Right atrium auricular region (tissue), 2 donors: ENCODE measurements around the gene DYNLT2B. TPM values are rescaled to one million over a fixed set of nuclear protein-coding genes. Genes with fewer than 3 reads are reported as not detected.
A peak's percentile ranks its signal among the peaks of the same experiment; 100 is the strongest.
"Not testable (repeated sequence)": the region's sequence is repeated elsewhere in the genome, so short reads cannot be mapped to it uniquely, and the experiment has no call there.

Source experiments
- DNase-seq: peaks from one replicate; pipeline ENCODE4 v3.0.0-alpha.2; 2019; ENCODE audit warnings: low spot score
- H3K27ac ChIP-seq, 2 donors: fragments of 200-600 bp; sonication (generic); 1 replicate in 1 of 2; 2 replicates in 1 of 2; pipeline ENCODE4 v1.5.1; 2016 to 2019
- H3K27me3 ChIP-seq, 2 donors: fragments of 200-600 bp; sonication (generic); one replicate each; pipeline versions ENCODE4 v1.5.1 to v1.6.0; 2017 to 2019
- H3K36me3 ChIP-seq: fragments of 200-600 bp; sonication (generic); one replicate; pipeline ENCODE4 v1.5.1; 2016
- H3K4me1 ChIP-seq, 2 donors: fragments of 200-600 bp; sonication (generic); one replicate each; pipeline versions ENCODE4 v1.5.1 to v1.6.0; 2017 to 2019
- H3K4me3 ChIP-seq, 2 donors: fragments of 200-600 bp; sonication (generic); 1 replicate in 1 of 2; 2 replicates in 1 of 2; pipeline ENCODE4 v1.5.1; 2017 to 2019; ENCODE audit warnings: mild to moderate bottlenecking in 1 of 2, moderate library complexity in 1 of 2
- H3K9me3 ChIP-seq, 2 donors: fragments of 200-600 bp; sonication (generic); one replicate each; pipeline ENCODE4 v1.5.1; 2019
- total RNA-seq, 2 donors: library from RNA; depleted of rRNA; stranded (reverse); fragments of >200 nt; gene quantifications; one replicate each; pipeline ENCODE4 v1.1.0, GENCODE V29; 2016
- TF ChIP-seq, protein P1 (sequence below), 2 donors: fragments of 200-600 bp; sonication (generic); IDR thresholded peaks; one replicate each; pipeline ENCODE4 v1.5.1; 2019; ENCODE audit warnings: antibody characterized with exemption in 2 of 2

Gene DYNLT2B
- 1 to 10 TPM; 4.3 to 6.3 TPM for total RNA-seq

DNA sequence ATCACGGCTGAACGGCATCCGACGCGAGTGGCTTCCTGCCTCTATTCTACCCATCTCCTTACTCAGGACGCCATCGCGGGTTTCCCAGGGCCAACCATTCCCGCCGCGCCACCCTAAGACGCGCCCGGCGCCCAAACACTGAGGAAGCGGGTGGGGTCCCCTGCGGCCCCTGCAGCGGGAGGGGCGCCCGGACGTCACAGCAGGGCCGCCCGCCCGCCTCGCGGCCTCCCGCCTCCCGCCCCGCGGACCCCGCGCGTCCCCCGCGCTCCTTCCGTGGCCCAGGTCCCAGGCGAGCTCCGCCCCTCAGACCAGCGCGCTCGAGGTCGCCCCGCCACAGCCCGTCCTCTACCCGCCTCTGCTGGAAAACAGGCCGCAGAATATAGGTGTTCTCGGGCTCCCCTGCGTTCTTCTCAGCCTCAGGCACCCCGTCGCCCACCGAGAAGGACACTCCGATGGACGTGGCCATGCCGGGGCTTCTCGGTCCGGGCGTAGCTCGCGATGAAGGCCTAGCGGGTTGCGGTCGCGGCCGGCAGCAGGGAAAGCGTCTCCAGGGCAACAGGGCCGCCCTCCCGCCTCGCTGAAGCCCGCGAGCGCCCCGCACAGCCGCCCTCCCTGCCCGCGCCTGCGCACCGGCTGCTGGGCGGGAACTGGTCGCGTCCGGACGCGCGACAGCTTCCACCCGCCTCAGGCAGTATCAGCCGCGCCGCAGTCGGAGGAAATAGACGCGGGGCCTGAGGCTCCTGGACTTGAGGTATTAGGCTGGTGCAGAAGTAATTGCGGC, at the start of gene DYNLT2B:
Gene DYNLT2B (minus strand): TSS at position 554 of the 781 bp plus-strand sequence. CDS start 88 bp downstream, at position 466.
- Histone ChIP-seq H3K27me3 (no peaks in the 10 kb centered on the region), H3K9me3 (no peaks in the 10 kb centered on the region), H3K27ac (peak within 1 kb of the TSS; percentile 90 to 96), H3K4me3 (peak within 1 kb of the TSS; percentile 82 to 90), H3K4me1 (no peaks in the 10 kb centered on the region), H3K36me3 (no peaks in the 10 kb centered on the region)
- DNase-seq = peak; percentile 81
- TF ChIP-seq, protein P1, sequence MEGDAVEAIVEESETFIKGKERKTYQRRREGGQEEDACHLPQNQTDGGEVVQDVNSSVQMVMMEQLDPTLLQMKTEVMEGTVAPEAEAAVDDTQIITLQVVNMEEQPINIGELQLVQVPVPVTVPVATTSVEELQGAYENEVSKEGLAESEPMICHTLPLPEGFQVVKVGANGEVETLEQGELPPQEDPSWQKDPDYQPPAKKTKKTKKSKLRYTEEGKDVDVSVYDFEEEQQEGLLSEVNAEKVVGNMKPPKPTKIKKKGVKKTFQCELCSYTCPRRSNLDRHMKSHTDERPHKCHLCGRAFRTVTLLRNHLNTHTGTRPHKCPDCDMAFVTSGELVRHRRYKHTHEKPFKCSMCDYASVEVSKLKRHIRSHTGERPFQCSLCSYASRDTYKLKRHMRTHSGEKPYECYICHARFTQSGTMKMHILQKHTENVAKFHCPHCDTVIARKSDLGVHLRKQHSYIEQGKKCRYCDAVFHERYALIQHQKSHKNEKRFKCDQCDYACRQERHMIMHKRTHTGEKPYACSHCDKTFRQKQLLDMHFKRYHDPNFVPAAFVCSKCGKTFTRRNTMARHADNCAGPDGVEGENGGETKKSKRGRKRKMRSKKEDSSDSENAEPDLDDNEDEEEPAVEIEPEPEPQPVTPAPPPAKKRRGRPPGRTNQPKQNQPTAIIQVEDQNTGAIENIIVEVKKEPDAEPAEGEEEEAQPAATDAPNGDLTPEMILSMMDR (IDR thresholded peaks at IDR 0.05) = peak in 1 of 2 donors; percentile 22

DNA sequence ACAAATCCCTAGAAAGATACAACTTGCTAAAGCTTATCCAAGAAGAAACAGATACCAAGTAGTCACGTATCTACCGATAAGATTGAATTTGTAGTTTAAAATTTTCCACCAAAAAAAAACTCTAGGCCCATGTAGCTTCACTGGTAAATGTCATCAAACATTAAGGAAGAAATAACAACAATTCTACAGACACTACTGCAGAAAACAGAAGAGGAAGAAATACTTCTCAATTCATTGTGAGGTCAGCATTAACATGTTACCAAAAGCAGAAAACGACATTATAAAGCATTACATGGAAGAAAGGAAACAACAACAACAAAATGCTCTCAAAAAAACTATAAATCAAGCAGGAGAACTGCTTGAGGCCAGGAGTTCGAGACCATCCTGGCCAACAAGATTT, 47.7 kb upstream of the DYNLT2B start:
- H3K27me3 ChIP-seq = no peaks in the 10 kb centered on the region
- H3K27ac ChIP-seq = no peak overlapping the region
- TF ChIP-seq, protein P1 (IDR thresholded peaks at IDR 0.05) = no peak
- DNase-seq = no peak
- no peaks in the 10 kb centered on the region for H3K9me3 ChIP-seq
- H3K4me1 ChIP-seq = no peaks in the 10 kb centered on the region
- H3K4me3 ChIP-seq = no peak overlapping the region
- peaks cover 36% of the 10 kb centered on the region for H3K36me3 ChIP-seq

- H3K9me3 ChIP-seq = no peaks in the 10 kb centered on the region
- TF ChIP-seq, protein P1 (IDR thresholded peaks at IDR 0.05) = no peak
- no peak for DNase-seq
- no peaks in the 10 kb centered on the region for H3K27me3 ChIP-seq
- H3K36me3 ChIP-seq = peaks cover 64% of the 10 kb centered on the region
- H3K4me1 ChIP-seq = no peaks in the 10 kb centered on the region
- H3K4me3 ChIP-seq = no peak overlapping the region
- no peak overlapping the region for H3K27ac ChIP-seq
Measured at GRCh38 chr3:196360586-196360985, 42.5 kb upstream of the DYNLT2B start.

- not testable (repeated sequence) for H3K9me3 ChIP-seq, DNase-seq
- peaks cover 71% of the 10 kb centered on the region for H3K36me3 ChIP-seq
Measured at GRCh38 chr3:196358540-196358939, 40.5 kb upstream of the DYNLT2B start.

DNA sequence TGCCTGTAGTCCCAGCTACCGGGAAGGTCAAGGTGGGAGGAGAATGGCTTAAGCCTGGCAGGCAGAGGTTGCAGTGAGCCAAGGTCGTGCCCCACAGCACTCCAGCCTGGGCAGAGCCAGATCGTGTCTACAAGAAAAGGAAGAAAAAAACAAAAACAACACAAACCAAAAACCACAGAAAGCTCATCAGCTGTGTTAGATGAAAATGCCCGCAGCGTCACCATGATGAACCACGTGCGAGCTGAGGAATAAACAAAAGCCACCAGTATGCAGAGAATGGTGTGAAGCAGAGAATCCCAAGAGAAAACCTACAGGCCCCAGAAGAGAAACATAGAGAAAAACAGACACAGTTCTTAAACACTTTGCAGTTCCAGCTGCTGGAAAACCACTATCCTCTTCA, 39.9 kb upstream of the DYNLT2B start:
- no peak for DNase-seq
- H3K27me3 ChIP-seq = no peaks in the 10 kb centered on the region
- H3K27ac ChIP-seq = no peak overlapping the region
- no peak overlapping the region for H3K4me3 ChIP-seq
- H3K9me3 ChIP-seq = no peaks in the 10 kb centered on the region
- peaks cover 76% of the 10 kb centered on the region for H3K36me3 ChIP-seq
- TF ChIP-seq, protein P1 (IDR thresholded peaks at IDR 0.05) = no peak
- no peaks in the 10 kb centered on the region for H3K4me1 ChIP-seq

More at GRCh38 chr3:196358540-196358939, 40.5 kb upstream of the DYNLT2B start:
- not testable (repeated sequence) for H3K27me3 ChIP-seq, H3K27ac ChIP-seq, H3K4me3 ChIP-seq, H3K4me1 ChIP-seq

DNA sequence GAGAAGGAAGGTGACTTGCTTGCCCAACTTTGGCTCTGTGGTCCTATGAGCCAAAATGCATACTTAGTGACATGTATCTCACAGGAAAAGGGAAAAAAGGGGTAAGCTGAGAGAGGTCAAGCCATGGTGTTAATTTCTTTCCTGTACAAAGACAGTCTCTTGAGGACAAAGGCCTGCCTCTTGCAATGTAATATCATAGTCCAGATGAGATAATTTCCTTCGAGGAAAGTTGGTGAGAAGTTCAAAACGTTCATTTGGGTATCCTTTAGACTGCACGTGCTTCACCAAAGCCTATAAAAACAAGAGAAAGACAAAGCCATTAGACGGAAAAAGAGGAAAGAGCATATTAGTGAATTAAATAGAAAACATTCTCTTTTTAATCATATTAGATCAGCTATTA, 38.5 kb upstream of the DYNLT2B start:
- H3K27me3 ChIP-seq = no peaks in the 10 kb centered on the region
- no peaks in the 10 kb centered on the region for H3K9me3 ChIP-seq
- H3K27ac ChIP-seq = no peak overlapping the region
- no peaks in the 10 kb centered on the region for H3K4me1 ChIP-seq
- no peak overlapping the region for H3K4me3 ChIP-seq
- TF ChIP-seq, protein P1 (IDR thresholded peaks at IDR 0.05) = no peak
- DNase-seq = no peak
- peaks cover 68% of the 10 kb centered on the region for H3K36me3 ChIP-seq
